Measurements from ENCODE around the gene SPCS1.

Gene SPCS1

DNA sequence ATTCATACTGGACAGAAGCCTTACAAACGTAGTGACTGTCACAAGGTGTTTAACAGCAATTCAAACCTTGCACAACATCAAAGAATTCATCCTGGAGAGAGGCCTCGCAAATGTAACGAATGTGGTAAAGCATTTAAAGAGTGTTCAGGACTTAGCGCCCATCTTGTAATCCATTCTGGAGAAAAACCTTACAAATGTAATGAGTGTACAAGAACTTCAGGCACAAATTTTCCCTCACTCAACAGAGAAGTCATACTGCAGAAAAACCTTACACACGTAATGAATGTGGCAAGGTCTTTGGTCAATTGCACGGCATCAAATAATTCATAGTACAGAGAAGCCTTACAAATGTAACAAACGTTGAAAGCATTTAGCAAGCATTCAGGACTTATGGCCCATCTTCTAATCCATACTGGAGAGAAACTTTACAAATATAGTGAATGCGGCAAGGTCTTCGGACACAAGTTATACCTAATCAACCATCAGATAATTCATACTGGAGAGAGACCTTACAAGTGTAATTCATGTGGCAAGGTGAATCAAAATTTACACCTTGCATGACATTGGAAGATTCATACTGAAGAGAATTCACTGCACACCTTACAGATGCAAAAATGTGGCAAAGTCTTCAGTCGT lies 27.5 kb downstream of the SPCS1 start:
- H3K27ac ChIP-seq, result no peak overlapping the region
- no peak for TF ChIP-seq ZFX (IDR thresholded peaks at IDR 0.05)
- TF ChIP-seq, protein P1, sequence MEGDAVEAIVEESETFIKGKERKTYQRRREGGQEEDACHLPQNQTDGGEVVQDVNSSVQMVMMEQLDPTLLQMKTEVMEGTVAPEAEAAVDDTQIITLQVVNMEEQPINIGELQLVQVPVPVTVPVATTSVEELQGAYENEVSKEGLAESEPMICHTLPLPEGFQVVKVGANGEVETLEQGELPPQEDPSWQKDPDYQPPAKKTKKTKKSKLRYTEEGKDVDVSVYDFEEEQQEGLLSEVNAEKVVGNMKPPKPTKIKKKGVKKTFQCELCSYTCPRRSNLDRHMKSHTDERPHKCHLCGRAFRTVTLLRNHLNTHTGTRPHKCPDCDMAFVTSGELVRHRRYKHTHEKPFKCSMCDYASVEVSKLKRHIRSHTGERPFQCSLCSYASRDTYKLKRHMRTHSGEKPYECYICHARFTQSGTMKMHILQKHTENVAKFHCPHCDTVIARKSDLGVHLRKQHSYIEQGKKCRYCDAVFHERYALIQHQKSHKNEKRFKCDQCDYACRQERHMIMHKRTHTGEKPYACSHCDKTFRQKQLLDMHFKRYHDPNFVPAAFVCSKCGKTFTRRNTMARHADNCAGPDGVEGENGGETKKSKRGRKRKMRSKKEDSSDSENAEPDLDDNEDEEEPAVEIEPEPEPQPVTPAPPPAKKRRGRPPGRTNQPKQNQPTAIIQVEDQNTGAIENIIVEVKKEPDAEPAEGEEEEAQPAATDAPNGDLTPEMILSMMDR (conservative IDR thresholded peaks at IDR 0.05), result no peak

DNA sequence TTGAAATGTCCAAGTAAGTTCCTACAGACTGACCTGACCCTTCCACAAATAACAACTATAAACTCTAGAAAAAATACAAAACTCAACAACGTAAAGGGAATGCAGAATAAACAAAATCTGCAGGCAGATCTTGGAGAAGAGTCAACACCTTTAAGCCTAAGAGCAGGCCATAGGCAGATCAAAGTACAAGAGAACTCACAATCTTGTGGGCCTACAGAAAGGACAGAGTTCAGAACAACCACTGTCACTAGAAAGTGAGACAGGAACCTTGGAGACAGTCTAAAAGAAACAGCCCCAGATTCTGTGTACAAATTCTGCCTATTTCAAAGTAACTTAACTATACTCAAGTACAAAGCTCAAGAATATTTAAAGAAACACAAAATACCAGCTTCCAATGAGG lies 33.8 kb downstream of the SPCS1 start:
- H3K27ac ChIP-seq, result no peak overlapping the region
- TF ChIP-seq ZFX (IDR thresholded peaks at IDR 0.05), result no peak
- TF ChIP-seq, protein P1 (conservative IDR thresholded peaks at IDR 0.05), result no peak

DNA sequence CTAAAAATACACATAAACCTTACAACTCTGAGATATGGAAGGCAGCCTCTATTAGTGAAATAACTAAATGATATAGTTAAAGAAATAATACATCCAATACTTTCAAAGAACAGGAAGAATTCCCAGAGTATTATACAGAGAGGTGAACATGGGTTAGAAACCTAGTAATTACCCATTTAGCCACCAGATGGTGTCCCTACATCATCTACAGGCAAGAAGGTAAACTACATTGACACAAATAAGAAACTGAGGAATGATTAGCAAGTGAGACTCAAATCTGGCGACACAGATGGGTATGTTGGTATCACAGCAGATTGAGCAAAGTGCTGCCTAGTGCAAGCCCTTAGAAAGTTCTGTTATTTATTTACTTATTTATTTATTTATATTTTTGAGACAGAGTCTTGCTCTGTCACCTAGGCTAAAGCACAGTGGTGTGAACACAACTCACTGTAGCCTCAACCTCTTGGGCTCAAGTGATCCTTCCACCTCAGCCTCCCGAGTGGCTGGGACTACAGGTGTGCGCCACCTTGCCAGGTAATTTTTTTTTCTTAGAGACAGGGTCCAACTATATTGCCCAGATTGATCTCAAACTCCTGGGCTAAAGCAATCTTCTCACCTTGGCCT lies 36.6 kb downstream of the SPCS1 start:
- TF ChIP-seq, protein P1 (conservative IDR thresholded peaks at IDR 0.05), result peak; percentile 73
- no peak for TF ChIP-seq ZFX (IDR thresholded peaks at IDR 0.05)
- no peak overlapping the region for H3K27ac ChIP-seq

DNA sequence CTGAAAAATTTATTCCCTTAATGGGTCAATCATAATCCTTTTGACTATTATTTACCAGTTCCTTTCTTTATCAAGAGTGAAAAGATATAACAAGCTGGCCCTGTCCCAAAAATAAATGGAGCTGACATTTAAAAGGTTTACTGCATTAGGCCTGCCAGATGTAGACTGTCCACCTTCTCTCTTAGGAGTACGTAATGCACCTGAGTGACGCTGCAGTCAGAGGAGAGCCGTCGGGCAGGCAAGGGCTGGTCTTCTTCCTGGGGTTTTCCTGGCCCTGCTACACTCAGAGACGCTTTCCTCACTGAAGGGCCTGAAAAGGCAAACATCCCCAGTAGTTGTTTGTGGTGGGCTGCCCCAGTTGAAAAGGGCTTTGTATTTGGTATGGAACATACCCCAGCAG lies 37.2 kb downstream of the SPCS1 start:
- H3K27ac ChIP-seq, result no peak overlapping the region
- no peak for TF ChIP-seq ZFX (IDR thresholded peaks at IDR 0.05)
- TF ChIP-seq, protein P1 (conservative IDR thresholded peaks at IDR 0.05), result no peak

DNA sequence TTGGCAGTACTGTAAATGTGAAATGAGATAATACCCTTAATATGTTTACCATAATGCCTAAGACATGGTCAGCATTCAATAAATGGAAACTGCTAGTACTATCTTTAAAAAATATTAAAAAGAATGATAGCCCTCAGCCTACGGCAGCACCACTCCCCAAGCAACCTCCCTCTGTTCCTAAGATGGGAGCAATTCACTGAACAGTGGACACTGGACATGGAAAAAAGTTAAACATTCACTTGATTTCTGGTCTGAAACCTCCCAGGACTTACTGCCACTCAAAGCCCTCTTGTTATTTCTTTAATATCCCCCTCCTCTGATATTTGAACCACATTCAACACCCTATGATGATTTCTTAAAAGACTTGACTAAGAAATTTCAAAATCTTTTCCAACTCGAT lies 37.8 kb downstream of the SPCS1 start:
- TF ChIP-seq ZFX (IDR thresholded peaks at IDR 0.05), result no peak
- TF ChIP-seq, protein P1 (conservative IDR thresholded peaks at IDR 0.05), result no peak
- H3K27ac ChIP-seq, result no peak overlapping the region

DNA sequence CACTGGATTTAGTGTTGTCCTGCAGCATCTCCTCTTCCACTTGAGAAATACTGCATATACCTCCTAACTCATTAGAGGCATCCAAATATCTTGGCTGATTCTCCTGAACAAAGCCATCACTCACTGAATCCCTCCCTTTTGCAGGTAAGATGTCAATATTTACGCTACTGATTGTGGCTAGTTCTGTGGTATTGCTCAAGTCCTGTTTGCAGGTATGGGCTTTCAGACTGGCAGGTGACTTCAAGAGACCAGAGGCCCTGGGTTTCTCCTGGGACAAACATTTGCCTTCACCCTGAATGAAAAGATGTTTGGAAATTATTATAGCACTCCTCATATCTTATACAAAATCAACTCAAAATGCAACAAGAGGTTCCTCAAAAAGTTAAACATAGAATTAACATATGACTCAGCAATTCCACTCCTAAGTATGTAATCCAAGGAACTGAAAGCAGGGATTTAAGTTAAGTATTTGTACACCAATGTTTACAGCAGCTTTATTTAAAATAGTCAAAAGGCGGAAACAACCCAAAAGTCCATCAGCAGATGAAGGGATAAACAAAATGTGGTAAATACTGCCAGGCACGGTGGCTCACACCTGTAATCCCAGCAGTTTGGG lies 46.2 kb downstream of the SPCS1 start:
- TF ChIP-seq, protein P1 (conservative IDR thresholded peaks at IDR 0.05), result no peak
- TF ChIP-seq ZFX (IDR thresholded peaks at IDR 0.05), result no peak
- no peak overlapping the region for H3K27ac ChIP-seq

DNA sequence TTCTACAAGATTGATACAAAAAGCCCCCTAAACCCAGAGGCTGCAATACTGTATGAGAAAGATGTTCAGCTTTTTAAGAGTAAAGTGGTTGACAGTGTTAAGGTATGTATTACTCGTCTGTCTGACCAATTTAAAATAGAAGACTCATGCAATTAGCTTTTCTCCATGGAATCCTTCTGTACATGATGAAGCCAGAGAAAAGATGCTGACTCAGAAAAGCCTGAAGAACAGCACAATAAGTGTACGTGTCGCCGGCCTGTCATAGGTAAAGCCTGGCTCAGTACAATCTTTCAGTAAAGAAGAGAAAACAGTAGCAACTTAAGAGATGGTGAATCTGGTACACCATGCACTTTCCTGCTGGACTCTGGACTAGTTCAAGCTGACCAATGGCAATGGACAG lies 48.5 kb downstream of the SPCS1 start:
- H3K27ac ChIP-seq, result no peak overlapping the region
- no peak for TF ChIP-seq ZFX (IDR thresholded peaks at IDR 0.05)
- TF ChIP-seq, protein P1 (conservative IDR thresholded peaks at IDR 0.05), result no peak

Data from C4-2B (cell line).